Stimulated activated CD8-positive, alpha-beta memory T cell treated with anti-CD3 and anti-CD28 coated beads, Interleukin-4, amount 100 ng/mL, for 24 hours (primary cell): ENCODE results near the gene CSF1.

Experiments used
- DNase-seq: peaks from one replicate; pipeline ENCODE4 v3.0.0-alpha.2; 2020; ENCODE audit warnings: low read depth

CSF1 gene

GRCh38 chr1:109978761-109979488, 68.3 kb downstream of the CSF1 start:
- DNase-seq, result no peak

- DNase-seq, result no peak
Observed at GRCh38 chr1:109979489-109980091, 68.9 kb downstream of the CSF1 start.
